Lower leg skin (tissue), 3 donors: ENCODE measurements around the gene CARD14.
"Not testable (repeated sequence)": the region's sequence is repeated elsewhere in the genome, so short reads cannot be mapped to it uniquely, and the experiment has no call there.

ENCODE experiments used
- CTCF ChIP-seq, 3 donors: fragments of 450-650 bp; IDR thresholded peaks; one replicate each; pipeline ENCODE4 v1.5.1; 2016; ENCODE audit warnings: antibody characterized with exemption in 3 of 3, mild to moderate bottlenecking in 3 of 3, moderate library complexity in 2 of 3
- POLR2A ChIP-seq, 2 donors: fragments of 450-650 bp; IDR thresholded peaks; one replicate each; pipeline ENCODE4 v1.6.1; 2016 to 2017; ENCODE audit warnings: antibody characterized with exemption in 2 of 2, mild to moderate bottlenecking in 1 of 2, moderate library complexity in 1 of 2

- TF ChIP-seq CTCF, POLR2A (IDR thresholded peaks at IDR 0.05): not testable (repeated sequence)
Observed at GRCh38 chr17:80199295-80199694, 29.5 kb downstream of the CARD14 start.
